KOPT-K1 (cell line): ENCODE data around the gene FAR1.

Experiments
- H3K27ac ChIP-seq: fragments of 200-600 bp; sonication (generic); 2 replicates; pipeline ENCODE4 v1.5.1; 2016; ENCODE audit warnings: antibody characterized with exemption, mild to moderate bottlenecking, low read depth, low read length; ENCODE audit not compliant: poor library complexity, severe bottlenecking
- H3K36me3 ChIP-seq: fragments of 200-600 bp; sonication (generic); 2 replicates; pipeline ENCODE4 v1.5.1; 2017; ENCODE audit warnings: antibody characterized with exemption, mild to moderate bottlenecking, low read length, moderate library complexity; ENCODE audit not compliant: insufficient read depth
- H3K9me3 ChIP-seq: fragments of 200-600 bp; sonication (generic); 2 replicates; pipeline ENCODE4 v1.5.1; 2017; ENCODE audit warnings: antibody characterized with exemption, low read length, mild to moderate bottlenecking; ENCODE audit not compliant: insufficient read depth, poor library complexity, severe bottlenecking

FAR1 gene

DNA sequence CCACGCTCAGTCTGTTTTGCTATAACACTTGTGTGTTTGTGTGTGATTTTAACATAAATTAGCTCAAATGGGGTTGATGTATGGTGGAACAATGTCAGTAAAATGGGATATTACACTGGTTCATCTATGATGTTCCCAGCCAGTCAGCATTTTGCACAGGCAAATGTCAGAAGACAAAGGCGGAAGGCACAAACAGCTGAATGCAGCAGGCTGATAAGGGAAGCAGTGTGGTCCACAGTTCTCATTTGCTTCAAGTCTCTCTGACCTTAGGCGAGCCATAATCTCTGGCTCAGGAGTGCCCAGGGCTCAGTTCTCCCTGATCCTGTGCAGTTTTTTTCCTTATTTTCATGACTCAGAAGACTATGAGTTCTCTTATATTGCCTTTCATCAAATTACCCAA, 102.7 kb downstream of the FAR1 start:
- no peaks in the 10 kb centered on the region for H3K9me3 ChIP-seq
- no peaks in the 10 kb centered on the region for H3K36me3 ChIP-seq
- no peak overlapping the region for H3K27ac ChIP-seq

DNA sequence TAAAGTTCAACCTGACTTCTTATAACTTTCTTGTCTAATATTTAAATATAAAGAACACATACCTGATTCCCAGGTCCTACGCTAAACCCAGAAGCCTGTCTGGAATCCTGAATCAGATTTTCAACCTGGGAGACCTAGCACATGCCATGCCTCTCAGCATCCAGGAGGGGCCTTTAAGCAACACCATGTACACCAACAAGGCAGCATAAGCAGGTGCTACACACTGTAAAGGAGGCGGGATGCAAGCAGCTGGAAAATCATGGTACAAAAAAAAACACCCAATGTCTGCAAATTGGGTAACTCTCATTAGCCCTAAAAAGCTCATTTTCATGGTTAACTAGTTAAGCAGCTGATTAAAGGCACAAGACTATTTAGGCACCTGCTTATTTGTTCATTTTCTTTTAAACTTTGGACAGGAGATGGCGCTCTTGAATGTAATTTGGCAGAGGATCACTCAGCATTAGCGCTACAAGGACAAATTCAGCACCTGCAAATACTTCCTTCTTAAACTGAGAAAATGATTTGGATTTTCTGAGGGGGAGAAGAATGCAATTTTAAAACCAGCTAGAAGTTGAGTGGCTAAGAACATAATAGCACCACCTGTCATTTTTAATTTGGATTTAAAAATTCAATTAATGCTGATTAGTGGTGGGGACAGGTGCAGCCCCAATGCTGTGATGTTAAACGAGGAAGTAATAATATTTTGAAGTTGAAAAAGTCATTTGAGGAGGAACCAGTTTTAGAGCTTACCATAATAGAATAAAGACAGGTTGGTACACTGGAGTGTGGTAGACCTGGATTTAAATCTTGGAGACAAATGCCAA, 104.0 kb downstream of the FAR1 start:
- Histone ChIP-seq H3K9me3 (no peaks in the 10 kb centered on the region), H3K27ac (no peak overlapping the region), H3K36me3 (no peaks in the 10 kb centered on the region)

GRCh38 chr11:13775471-13775870, 107.0 kb downstream of the FAR1 start:
- H3K9me3 ChIP-seq, result no peaks in the 10 kb centered on the region
- no peaks in the 10 kb centered on the region for H3K36me3 ChIP-seq
- H3K27ac ChIP-seq, result no peak overlapping the region

DNA sequence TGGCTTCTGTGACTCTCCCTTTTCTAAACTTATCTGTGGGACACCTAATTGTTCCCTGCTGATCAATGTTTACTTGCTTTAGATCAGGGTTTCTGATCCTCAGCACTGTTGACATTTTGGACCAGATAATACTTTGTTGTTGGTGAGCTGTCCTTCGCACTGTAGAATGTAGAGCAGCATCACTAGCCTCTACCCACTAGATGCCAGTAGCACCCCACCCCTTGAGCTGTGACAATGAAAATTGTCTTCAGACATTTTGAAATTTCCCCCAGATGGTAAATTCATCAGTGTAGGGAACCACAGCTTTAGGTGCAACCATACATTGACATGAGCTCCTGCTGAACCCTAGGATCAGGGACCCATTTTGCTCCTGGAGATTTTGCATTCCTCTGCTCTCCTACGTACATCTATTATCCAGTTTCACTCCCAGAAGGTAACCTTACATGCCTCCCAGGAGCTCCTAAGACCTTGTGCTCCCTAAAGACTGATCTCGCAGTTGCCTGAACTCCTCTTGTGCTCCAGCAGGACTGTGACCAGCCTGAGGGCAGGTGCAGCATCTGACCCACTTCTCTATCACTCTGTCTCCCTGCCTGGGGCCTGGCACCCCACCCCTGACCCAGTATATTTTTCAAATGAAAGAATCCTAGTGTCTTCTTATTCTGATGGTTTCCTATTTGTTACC, 107.8 kb downstream of the FAR1 start:
- Histone ChIP-seq H3K9me3 (no peaks in the 10 kb centered on the region), H3K27ac (no peak overlapping the region), H3K36me3 (no peaks in the 10 kb centered on the region)

DNA sequence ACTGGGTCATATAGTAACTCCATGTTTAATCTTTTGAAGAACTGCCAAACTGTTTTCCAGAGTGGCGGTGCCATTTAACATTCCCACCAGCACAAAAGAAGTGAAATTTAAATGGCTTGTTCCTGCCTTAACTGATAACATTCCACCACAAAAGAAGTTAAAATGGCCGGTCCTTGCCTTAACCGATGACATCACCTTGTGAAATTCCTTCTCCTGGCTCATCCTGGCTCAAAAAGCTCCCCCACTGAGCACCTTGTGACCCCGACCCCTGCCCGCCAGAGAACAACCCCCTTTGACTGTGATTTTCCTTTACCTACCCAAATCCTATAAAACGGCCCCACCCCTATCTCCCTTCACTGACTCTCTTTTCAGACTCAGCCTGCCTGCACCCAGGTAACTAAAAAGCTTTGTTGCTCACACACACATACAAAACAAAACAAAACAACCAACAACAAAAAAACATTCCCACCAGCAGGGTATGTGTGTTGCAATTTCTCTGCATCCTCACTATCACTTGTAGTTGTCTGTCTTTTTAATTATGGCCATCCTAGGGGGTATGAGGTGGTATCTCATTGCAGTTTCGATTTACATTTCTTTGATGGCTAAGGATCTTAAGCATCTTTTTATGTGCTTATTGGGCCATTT, 109.0 kb downstream of the FAR1 start:
- no peaks in the 10 kb centered on the region for H3K9me3 ChIP-seq
- H3K27ac ChIP-seq, result no peak overlapping the region
- no peaks in the 10 kb centered on the region for H3K36me3 ChIP-seq

GRCh38 chr11:13778345-13778744, 109.9 kb downstream of the FAR1 start:
- Histone ChIP-seq H3K36me3 (no peaks in the 10 kb centered on the region), H3K27ac (no peak overlapping the region), H3K9me3 (no peaks in the 10 kb centered on the region)

DNA sequence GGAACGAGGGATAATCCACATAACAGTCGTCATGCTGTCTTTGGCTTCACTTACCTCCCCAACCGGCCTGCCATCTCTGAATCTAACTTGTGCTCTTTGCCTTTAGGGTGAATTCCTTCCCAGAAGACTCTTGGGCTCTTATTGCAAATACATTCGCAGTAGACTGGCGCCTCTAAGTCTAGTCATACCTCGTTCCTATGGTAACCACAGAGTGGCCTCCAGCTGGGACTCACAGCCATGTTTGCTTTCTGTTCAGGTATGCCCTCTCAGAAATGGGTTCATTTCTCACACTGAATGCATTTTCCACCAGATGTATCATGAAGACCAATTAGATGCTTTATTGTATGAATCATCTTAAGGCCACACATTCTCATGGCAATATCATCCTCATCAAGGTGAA, 112.7 kb downstream of the FAR1 start:
- Histone ChIP-seq H3K27ac (no peak overlapping the region), H3K9me3 (no peaks in the 10 kb centered on the region), H3K36me3 (no peaks in the 10 kb centered on the region)
